GM12878 (cell line): ENCODE results near the gene MICAL3. TPM values are rescaled to one million over a fixed set of nuclear protein-coding genes. Genes with fewer than 3 reads are reported as not detected.
A peak's percentile ranks its signal among the peaks of the same experiment; 100 is the strongest.

ENCODE experiments used
- BCL3 ChIP-seq: IDR thresholded peaks from 2 replicates; pipeline ENCODE4 v1.6.1; 2011; ENCODE audit warnings: borderline replicate concordance, low read depth, mild to moderate bottlenecking, moderate library complexity, low read length; ENCODE audit not compliant: insufficient read depth, poor library complexity, severe bottlenecking
- BHLHE40 ChIP-seq, 2 experiments: fragments of 450-650 bp in 1 of 2; IDR thresholded peaks; 2 replicates each; pipeline ENCODE4 v1.6.1; 2011 to 2017; ENCODE audit warnings: low read depth in 2 of 2, borderline replicate concordance in 1 of 2, improper control_type of control experiment in 1 of 2, low read length in 1 of 2, mild to moderate bottlenecking in 1 of 2
- CTCF ChIP-seq, 3 experiments: IDR thresholded peaks in 2 of 3; conservative IDR thresholded peaks in 1 of 3; 2 replicates each; pipeline ENCODE4 v1.5.1; 2011; ENCODE audit warnings: low read depth in 3 of 3, low read length in 3 of 3, mild to moderate bottlenecking in 3 of 3, control low read depth in 2 of 3, moderate library complexity in 2 of 3, inconsistent platforms in 1 of 3, mixed read lengths in 1 of 3; ENCODE audit not compliant: control insufficient read depth in 2 of 3, insufficient read depth in 1 of 3; ENCODE audit errors: extremely low read depth in 1 of 3
- CUX1 ChIP-seq: IDR thresholded peaks from 2 replicates; pipeline ENCODE4 v1.6.1; 2012; ENCODE audit warnings: improper control_type of control experiment, low read depth, low read length; ENCODE audit not compliant: insufficient replicate concordance
- E2F4 ChIP-seq: IDR thresholded peaks from 2 replicates; pipeline ENCODE4 v1.6.1; 2012; ENCODE audit warnings: low read depth, low read length, improper control_type of control experiment
- EZH2 ChIP-seq: IDR thresholded peaks from 2 replicates; pipeline ENCODE4 v1.6.1; 2012; ENCODE audit warnings: low read depth, mild to moderate bottlenecking, control low read depth, inconsistent platforms, low read length, borderline replicate concordance; ENCODE audit not compliant: control insufficient read depth
- MAX ChIP-seq: IDR thresholded peaks from 2 replicates; pipeline ENCODE4 v1.6.1; 2012; ENCODE audit warnings: low read depth, low read length, improper control_type of control experiment
- MYC ChIP-seq: IDR thresholded peaks from 2 replicates; pipeline ENCODE4 v1.6.1; 2011; ENCODE audit warnings: mild to moderate bottlenecking, low read length, moderate library complexity, inconsistent platforms; ENCODE audit not compliant: insufficient read depth, insufficient replicate concordance, insufficient read length, severe bottlenecking
- NR2C1 ChIP-seq: fragments of 450-650 bp; IDR thresholded peaks from 2 replicates; pipeline ENCODE4 v1.6.1; 2017; ENCODE audit warnings: antibody characterized with exemption, mild to moderate bottlenecking, moderate library complexity
- NR2C2 ChIP-seq: IDR thresholded peaks from 2 replicates; pipeline ENCODE4 v1.6.1; 2011; ENCODE audit warnings: borderline replicate concordance, low read depth; ENCODE audit not compliant: control insufficient read depth, insufficient read length
- POLR2AphosphoS2 ChIP-seq: IDR thresholded peaks from 2 replicates; pipeline ENCODE4 v1.6.1; 2011; ENCODE audit warnings: low read depth, mild to moderate bottlenecking, low read length, improper control_type of control experiment, moderate library complexity
- RAD21 ChIP-seq: IDR thresholded peaks from 2 replicates; pipeline ENCODE4 v1.6.1; 2011; ENCODE audit warnings: mild to moderate bottlenecking, low read depth, low read length, moderate library complexity; ENCODE audit not compliant: insufficient read depth
- RB1 ChIP-seq: fragments of 450-650 bp; formaldehyde crosslinking; IDR thresholded peaks from 2 replicates; pipeline ENCODE4 v1.6.1; 2017; ENCODE audit warnings: mild to moderate bottlenecking, borderline replicate concordance
- USF2 ChIP-seq: IDR thresholded peaks from 2 replicates; pipeline ENCODE4 v1.6.1; 2011; ENCODE audit warnings: low read depth, low read length, improper control_type of control experiment, borderline replicate concordance
- ZNF274 ChIP-seq: IDR thresholded peaks from one replicate; pipeline ENCODE4 v1.8.0; 2011; ENCODE audit not compliant: insufficient read length, insufficient read depth
- polyA plus RNA-seq, 11 experiments: library from polyadenylated mRNA; depleted of rRNA in 4 of 11; unstranded in 6 of 11; stranded (reverse) in 5 of 11; fragments of >200 nt; fragmentation: Nextera tagmentation in 4 of 11; fragmentation: Illumina TruSeq in 1 of 11; extraction: Ambion mirVana in 4 of 11; extraction: Trizol in 1 of 11; gene quantifications; 1 replicate in 1 of 11; 2 replicates in 10 of 11; pipeline versions ENCODE4 v1.2.1 to v1.2.3, GENCODE V29; 2011 to 2016; ENCODE audit warnings: inconsistent platforms in 2 of 11, missing spikeins in 2 of 11, low read depth in 1 of 11
- total RNA-seq, 4 experiments: library from RNA; depleted of rRNA in 3 of 4; stranded (reverse); fragments of >200 nt in 3 of 4; fragmentation: Illumina TruSeq in 1 of 4; extraction: Trizol in 1 of 4; gene quantifications; 2 replicates each; pipeline versions ENCODE4 v1.2.1 to v1.2.3, GENCODE V29; 2013 to 2021

MICAL3 gene
- total and polyA plus RNA-seq, 10 of the 15 experiments (the other 5 are each of a cell fraction or from before 2014, with no cell fraction given) = 2.6 to 92.2 (median 24.0) TPM

- TF ChIP-seq CTCF (IDR thresholded peaks at IDR 0.05 in 2 of 3, conservative IDR thresholded peaks at IDR 0.05 in 1 of 3; ENCODE audit: control insufficient read depth in 2 of 3, extremely low read depth in 1 of 3, insufficient read depth in 1 of 3, low read depth in 3 of 3, low read length in 3 of 3) (peak; percentile 40 to 58 (median 47); a peak in 5 of 6 replicates), MAX (no peak; the same call in 1 of the 2 replicates), POLR2AphosphoS2 (no peak; the same call in 1 of the 2 replicates), RB1 (peak; percentile 80; the same call in 1 of the 2 replicates), CUX1 (no peak), NR2C2 (no peak), MYC (no peak), E2F4 (no peak), USF2 (no peak), BHLHE40 (IDR thresholded peaks at IDR 0.05; ENCODE audit: borderline replicate concordance in 1 of 2, low read depth in 2 of 2, low read length in 1 of 2) (peak; percentile 93 to 97), RAD21 (peak; percentile 52), ZNF274 (no peak), BCL3 (no peak), NR2C1 (0 out of 2 replicates have a peak, but pooled peaks have one; percentile 24), EZH2 (no peak)
These were observed 23.1 kb downstream of the MICAL3 start (continued) for GRCh38 chr22:18001040-18001893.
